ENCODE measurements around the gene SRF.

SRF gene

GRCh38 chr6:43147691-43148477 is 23.2 kb upstream of the SRF start:
- H3K27ac ChIP-seq (ENCODE audit: low read depth, low read length) = no peak overlapping the region
- H3K4me3 ChIP-seq (ENCODE audit: low read depth, low read length) = no peak overlapping the region
- no peaks in the 10 kb centered on the region for H3K27me3 ChIP-seq (ENCODE audit: control insufficient read depth, insufficient read depth, low read length)
- peaks cover 29% of the 10 kb centered on the region for H3K36me3 ChIP-seq (ENCODE audit: control insufficient read depth, insufficient read depth, low read length)
- peaks cover 5% of the 10 kb centered on the region for H3K4me1 ChIP-seq (ENCODE audit: control insufficient read depth, insufficient read depth, low read length)
- H3K9me3 ChIP-seq (ENCODE audit: control insufficient read depth, insufficient read depth, low read length) = no peaks in the 10 kb centered on the region
- no peak overlapping the region for H3K9ac ChIP-seq (ENCODE audit: low read depth, low read length)

- H3K27me3 ChIP-seq (ENCODE audit: control insufficient read depth, insufficient read depth, low read length) = no peaks in the 10 kb centered on the region
- no peak overlapping the region for H3K4me3 ChIP-seq (ENCODE audit: low read depth, low read length)
- no peaks in the 10 kb centered on the region for H3K9me3 ChIP-seq (ENCODE audit: control insufficient read depth, insufficient read depth, low read length)
- no peaks in the 10 kb centered on the region for H3K4me1 ChIP-seq (ENCODE audit: control insufficient read depth, insufficient read depth, low read length)
- peaks cover 29% of the 10 kb centered on the region for H3K36me3 ChIP-seq (ENCODE audit: control insufficient read depth, insufficient read depth, low read length)
- H3K9ac ChIP-seq (ENCODE audit: low read depth, low read length) = no peak overlapping the region
- no peak overlapping the region for H3K27ac ChIP-seq (ENCODE audit: low read depth, low read length)
Observed at GRCh38 chr6:43149265-43149664, 21.8 kb upstream of the SRF start.

- no peak overlapping the region for H3K4me3 ChIP-seq (ENCODE audit: low read depth, low read length)
- H3K9me3 ChIP-seq (ENCODE audit: control insufficient read depth, insufficient read depth, low read length) = no peaks in the 10 kb centered on the region
- no peaks in the 10 kb centered on the region for H3K4me1 ChIP-seq (ENCODE audit: control insufficient read depth, insufficient read depth, low read length)
- H3K9ac ChIP-seq (ENCODE audit: low read depth, low read length) = no peak overlapping the region
- peaks cover 25% of the 10 kb centered on the region for H3K36me3 ChIP-seq (ENCODE audit: control insufficient read depth, insufficient read depth, low read length)
- H3K27ac ChIP-seq (ENCODE audit: low read depth, low read length) = no peak overlapping the region
- H3K27me3 ChIP-seq (ENCODE audit: control insufficient read depth, insufficient read depth, low read length) = no peaks in the 10 kb centered on the region
Observed at GRCh38 chr6:43150051-43150751, 20.9 kb upstream of the SRF start.

- Histone ChIP-seq H3K4me1 (ENCODE audit: control insufficient read depth, insufficient read depth, low read length) (no peaks in the 10 kb centered on the region), H3K36me3 (ENCODE audit: control insufficient read depth, insufficient read depth, low read length) (peaks cover 20% of the 10 kb centered on the region)
Observed at GRCh38 chr6:43159599-43159998, 11.5 kb upstream of the SRF start.

GRCh38 chr6:43163899-43164298 is 7.2 kb upstream of the SRF start:
- Histone ChIP-seq H3K9ac (ENCODE audit: low read depth, low read length) (no peak overlapping the region), H3K27ac (ENCODE audit: low read depth, low read length) (no peak overlapping the region), H3K36me3 (ENCODE audit: control insufficient read depth, insufficient read depth, low read length) (peaks cover 19% of the 10 kb centered on the region), H3K4me3 (ENCODE audit: low read depth, low read length) (no peak overlapping the region), H3K4me1 (ENCODE audit: control insufficient read depth, insufficient read depth, low read length) (no peaks in the 10 kb centered on the region), H3K27me3 (ENCODE audit: control insufficient read depth, insufficient read depth, low read length) (no peaks in the 10 kb centered on the region), H3K9me3 (ENCODE audit: control insufficient read depth, insufficient read depth, low read length) (no peaks in the 10 kb centered on the region)

More at GRCh38 chr6:43159599-43159998, 11.5 kb upstream of the SRF start:
- Histone ChIP-seq H3K27ac (ENCODE audit: low read depth, low read length) (no peak overlapping the region), H3K27me3 (ENCODE audit: control insufficient read depth, insufficient read depth, low read length) (no peaks in the 10 kb centered on the region), H3K9me3 (ENCODE audit: control insufficient read depth, insufficient read depth, low read length) (no peaks in the 10 kb centered on the region), H3K9ac (ENCODE audit: low read depth, low read length) (no peak overlapping the region), H3K4me3 (ENCODE audit: low read depth, low read length) (no peak overlapping the region)

GRCh38 chr6:43170417-43170930 is 595 bp upstream of the SRF start:
- H3K27ac ChIP-seq (ENCODE audit: low read depth, low read length) = peak overlapping the region; percentile 96
- H3K36me3 ChIP-seq (ENCODE audit: control insufficient read depth, insufficient read depth, low read length) = peaks cover 12% of the 10 kb centered on the region
- no peaks in the 10 kb centered on the region for H3K27me3 ChIP-seq (ENCODE audit: control insufficient read depth, insufficient read depth, low read length)
- peaks cover 22% of the 10 kb centered on the region for H3K4me1 ChIP-seq (ENCODE audit: control insufficient read depth, insufficient read depth, low read length)
- peak overlapping the region; percentile 83 for H3K9ac ChIP-seq (ENCODE audit: low read depth, low read length)
- H3K9me3 ChIP-seq (ENCODE audit: control insufficient read depth, insufficient read depth, low read length) = no peaks in the 10 kb centered on the region
- H3K4me3 ChIP-seq (ENCODE audit: low read depth, low read length) = peak overlapping the region; percentile 75

- peaks cover 24% of the 10 kb centered on the region for H3K36me3 ChIP-seq (ENCODE audit: control insufficient read depth, insufficient read depth, low read length)
- no peaks in the 10 kb centered on the region for H3K27me3 ChIP-seq (ENCODE audit: control insufficient read depth, insufficient read depth, low read length)
- H3K4me1 ChIP-seq (ENCODE audit: control insufficient read depth, insufficient read depth, low read length) = peaks cover 22% of the 10 kb centered on the region
- peak overlapping the region; percentile 92 for H3K9ac ChIP-seq (ENCODE audit: low read depth, low read length)
- no peaks in the 10 kb centered on the region for H3K9me3 ChIP-seq (ENCODE audit: control insufficient read depth, insufficient read depth, low read length)
- H3K27ac ChIP-seq (ENCODE audit: low read depth, low read length) = peak overlapping the region; percentile 96
- H3K4me3 ChIP-seq (ENCODE audit: low read depth, low read length) = peak overlapping the region; percentile 93
Observed at GRCh38 chr6:43171707-43172103, 636 bp downstream of the SRF start.

GRCh38 chr6:43172104-43173007 is 1.3 kb downstream of the SRF start:
- Histone ChIP-seq H3K27ac (ENCODE audit: low read depth, low read length) (peak overlapping the region; percentile 96), H3K4me3 (ENCODE audit: low read depth, low read length) (peak overlapping the region; percentile 93), H3K9ac (ENCODE audit: low read depth, low read length) (peak overlapping the region; percentile 92), H3K27me3 (ENCODE audit: control insufficient read depth, insufficient read depth, low read length) (no peaks in the 10 kb centered on the region), H3K9me3 (ENCODE audit: control insufficient read depth, insufficient read depth, low read length) (no peaks in the 10 kb centered on the region), H3K4me1 (ENCODE audit: control insufficient read depth, insufficient read depth, low read length) (peaks cover 22% of the 10 kb centered on the region), H3K36me3 (ENCODE audit: control insufficient read depth, insufficient read depth, low read length) (peaks cover 28% of the 10 kb centered on the region)

- H3K9me3 ChIP-seq (ENCODE audit: control insufficient read depth, insufficient read depth, low read length) = no peaks in the 10 kb centered on the region
- H3K36me3 ChIP-seq (ENCODE audit: control insufficient read depth, insufficient read depth, low read length) = peaks cover 38% of the 10 kb centered on the region
- H3K27me3 ChIP-seq (ENCODE audit: control insufficient read depth, insufficient read depth, low read length) = no peaks in the 10 kb centered on the region
- H3K4me3 ChIP-seq (ENCODE audit: low read depth, low read length) = peak overlapping the region; percentile 93
- peak overlapping the region; percentile 95 for H3K27ac ChIP-seq (ENCODE audit: low read depth, low read length)
- H3K4me1 ChIP-seq (ENCODE audit: control insufficient read depth, insufficient read depth, low read length) = peaks cover 22% of the 10 kb centered on the region
- peak overlapping the region; percentile 35; the same call in 1 of the 2 replicates for H3K9ac ChIP-seq (ENCODE audit: low read depth, low read length)
Observed at GRCh38 chr6:43173591-43174262, 2.7 kb downstream of the SRF start.
